ENCODE data around the gene DPP9. TPM values are rescaled to one million over a fixed set of nuclear protein-coding genes. Genes with fewer than 3 reads are reported as not detected.

Gene DPP9
- polyA plus RNA-seq, 2 of the 4 experiments (the other 2 are of a cell fraction), result 10.1 to 53.5 TPM

DNA sequence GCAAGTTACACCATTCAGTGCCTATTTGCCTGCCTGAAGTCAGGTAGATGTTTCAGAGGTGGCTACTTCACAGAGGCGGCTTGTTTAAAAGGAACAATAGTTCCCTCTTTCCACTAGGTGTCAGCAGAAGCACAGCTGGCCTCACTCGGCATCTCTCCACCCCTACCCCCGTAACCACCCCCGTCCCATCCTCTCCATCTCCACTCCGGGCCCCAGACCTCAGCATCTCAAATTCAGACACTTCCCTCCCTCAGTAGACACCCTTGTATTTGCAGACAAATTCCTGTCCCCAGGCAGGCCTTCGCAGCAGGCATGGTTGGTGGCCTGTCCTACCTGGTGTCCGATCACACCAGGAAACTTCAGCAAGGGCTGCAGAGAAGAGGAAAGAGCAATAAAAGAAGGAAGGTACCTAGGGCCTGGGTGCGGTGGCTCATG lies 9.1 kb upstream of the DPP9 start (continued):
- no peak for TF ChIP-seq CHD4 (IDR thresholded peaks at IDR 0.05; ENCODE audit: borderline replicate concordance)
- TF ChIP-seq RAD21 (conservative IDR thresholded peaks at IDR 0.05 in 1 of 2, IDR thresholded peaks at IDR 0.05 in 1 of 2), result peak; percentile 83 to 86
- no peak for TF ChIP-seq TP53 (CRISPR knock-in tag; IDR thresholded peaks at IDR 0.05)
- TF ChIP-seq KDM5A (IDR thresholded peaks at IDR 0.05), result no peak
- no peak for TF ChIP-seq REST (IDR thresholded peaks at IDR 0.05)
- TF ChIP-seq SMC3 (IDR thresholded peaks at IDR 0.05), result peak; percentile 78
- no peak for TF ChIP-seq FOSB (CRISPR knock-in tag; IDR thresholded peaks at IDR 0.05)
- TF ChIP-seq EHF (CRISPR knock-in tag; IDR thresholded peaks at IDR 0.05), result no peak
- TF ChIP-seq JUN (IDR thresholded peaks at IDR 0.05), result no peak

GRCh38 chr19:4730740-4731171 lies 7.1 kb upstream of the DPP9 start:
- POLR2A ChIA-PET, result no interaction called here
- H3K9me3 ChIP-seq, result no peaks in the 10 kb centered on the region
- DNase-seq (ENCODE audit: low read depth in 1 of 2, low spot score in 1 of 2) (peak in 1 of 2 experiments; percentile 31), FAIRE-seq (no peak), ATAC-seq (peak; percentile 65 to 66; a peak in 5 of 6 replicates)
- H3K27ac ChIP-seq, result no peak overlapping the region
- H3K4me2 ChIP-seq, result no peak overlapping the region
- CTCF ChIA-PET, result interaction anchor here (1.4 to 16.2 kb wide), 5 partner anchors 8 to 74 kb away, joined by 3 to 222 read pairs (median 9); partner anchors contain the start of gene FEM1A
- 100% methylated on average over 1 of the region's 1 CpG for WGBS (ENCODE audit: missing lambda C conversion rate)
- TF ChIP-seq KDM1A (IDR thresholded peaks at IDR 0.05; ENCODE audit: low read depth) (0 out of 2 replicates have a peak, but pooled peaks have one; percentile 69), SMC3 (IDR thresholded peaks at IDR 0.05) (0 out of 3 replicates have a peak, but pooled peaks have one; percentile 12), POLR2AphosphoS2 (conservative IDR thresholded peaks at IDR 0.05; ENCODE audit: low read length) (no peak), CBX8 (IDR thresholded peaks at IDR 0.05) (no peak), ZNF302 (CRISPR knock-in tag; IDR thresholded peaks at IDR 0.05) (no peak), HOXA7 (CRISPR knock-in tag; IDR thresholded peaks at IDR 0.05) (no peak), ZFP36 (IDR thresholded peaks at IDR 0.05; ENCODE audit: borderline replicate concordance, partially characterized antibody) (peak; percentile 71), BHLHE40 (IDR thresholded peaks at IDR 0.05; ENCODE audit: low read depth, low read length) (no peak), GATA3 (IDR thresholded peaks at IDR 0.05; ENCODE audit: borderline replicate concordance) (no peak), EP300 (IDR thresholded peaks at IDR 0.05) (no peak), RARB (CRISPR knock-in tag; IDR thresholded peaks at IDR 0.05) (no peak), ELK1 (IDR thresholded peaks at IDR 0.05; ENCODE audit: low read depth, low read length) (no peak), KDM5A (IDR thresholded peaks at IDR 0.05) (no peak), NR3C1 (IDR thresholded peaks at IDR 0.05) (no peak)
- H3K4me3 ChIP-seq, result no peak overlapping the region
- no peaks in the 10 kb centered on the region for H3K4me1 ChIP-seq

DNA sequence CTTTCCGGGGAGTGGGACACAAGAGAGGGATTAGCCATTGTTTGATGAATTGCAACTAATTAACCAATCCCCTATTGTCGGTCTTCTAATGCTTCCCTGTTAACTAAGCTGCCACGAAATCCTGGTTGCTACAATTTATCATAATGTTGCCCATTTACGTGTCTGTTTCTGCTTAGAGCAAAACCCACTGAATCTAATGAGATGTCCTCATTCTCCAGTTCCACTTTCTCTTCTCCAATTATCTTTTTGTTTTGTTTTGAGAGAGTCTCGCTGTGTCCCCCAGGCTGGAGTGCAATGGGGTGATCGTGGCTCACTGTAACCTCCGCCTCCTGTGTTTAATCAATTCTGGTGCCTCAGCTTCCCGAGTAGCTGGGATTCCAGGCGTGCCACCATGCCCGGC lies 5.2 kb upstream of the DPP9 start:
- Histone ChIP-seq H3K27ac (no peak overlapping the region), H3K9me3 (no peaks in the 10 kb centered on the region), H3K4me3 (no peak overlapping the region), H3K4me2 (no peak overlapping the region), H3K4me1 (no peaks in the 10 kb centered on the region)
- CTCF ChIA-PET, result interaction anchor here (1.4 to 16.2 kb wide), 4 partner anchors 10 to 76 kb away, joined by 3 to 222 read pairs (median 10); partner anchors contain the start of gene FEM1A
- no peak for FAIRE-seq
- no peak for DNase-seq (ENCODE audit: low read depth in 1 of 2, low spot score in 1 of 2)
- 66% methylated on average over 10 of the region's 10 CpGs for WGBS (ENCODE audit: missing lambda C conversion rate)
- POLR2A ChIA-PET, result no interaction called here
- ATAC-seq, result no peak
- TF ChIP-seq RAD21 (conservative IDR thresholded peaks at IDR 0.05 in 1 of 2, IDR thresholded peaks at IDR 0.05 in 1 of 2), result no peak
- no peak for TF ChIP-seq ELK1 (IDR thresholded peaks at IDR 0.05; ENCODE audit: low read depth, low read length)
- no peak for TF ChIP-seq HOXB5 (CRISPR knock-in tag; IDR thresholded peaks at IDR 0.05)
- TF ChIP-seq SREBF2 (IDR thresholded peaks at IDR 0.05), result no peak
- no peak for TF ChIP-seq BCL3 (IDR thresholded peaks at IDR 0.05)
- no peak for TF ChIP-seq RARB (CRISPR knock-in tag; IDR thresholded peaks at IDR 0.05)
- TF ChIP-seq ZSCAN20 (CRISPR knock-in tag; IDR thresholded peaks at IDR 0.05), result no peak
- no peak for TF ChIP-seq USF2 (IDR thresholded peaks at IDR 0.05)
- no peak for TF ChIP-seq PHF8 (IDR thresholded peaks at IDR 0.05; ENCODE audit: borderline replicate concordance, low read depth)
- TF ChIP-seq CHD4 (IDR thresholded peaks at IDR 0.05; ENCODE audit: borderline replicate concordance), result no peak
- TF ChIP-seq CHD2 (IDR thresholded peaks at IDR 0.05; ENCODE audit: low read length, partially characterized antibody), result no peak
- TF ChIP-seq CBX2 (IDR thresholded peaks at IDR 0.05; ENCODE audit: borderline replicate concordance, low read depth), result no peak

Measured in A549 (cell line).